K562 (cell line): Measurements from ENCODE around the gene S100P. TPM values are rescaled to one million over a fixed set of nuclear protein-coding genes. Genes with fewer than 3 reads are reported as not detected.
A peak's percentile ranks its signal among the peaks of the same experiment; 100 is the strongest.

Source experiments
- AFF4 ChIP-seq: sonication (generic); formaldehyde crosslinking; IDR thresholded peaks from 2 replicates; pipeline ENCODE4 v1.8.0; 2023; ENCODE audit warnings: mild to moderate bottlenecking, missing genetic modification reagents
- HIVEP1 ChIP-seq: fragments of 250-450 bp; sonication (Bioruptor Pico); IDR thresholded peaks from 2 replicates; pipeline ENCODE4 v1.4.0; 2020; ENCODE audit warnings: mild to moderate bottlenecking
- NCOR1 ChIP-seq: fragments of 450-650 bp; IDR thresholded peaks from 2 replicates; pipeline ENCODE4 v1.6.1; 2016; ENCODE audit warnings: mild to moderate bottlenecking, moderate library complexity
- NFE2L1 ChIP-seq: fragments of 450-650 bp; IDR thresholded peaks from 2 replicates; pipeline ENCODE4 v1.6.1; 2016; ENCODE audit warnings: missing genetic modification characterization, low read depth, mild to moderate bottlenecking, missing compliant biosample characterization, moderate library complexity, borderline replicate concordance
- PTBP1 ChIP-seq: fragments of 200-400 bp; formaldehyde crosslinking; IDR thresholded peaks from 2 replicates; pipeline ENCODE4 v1.6.1; 2017; ENCODE audit warnings: low read depth, low read length
- TRIM25 ChIP-seq: fragments of 450-650 bp; IDR thresholded peaks from 2 replicates; pipeline ENCODE4 v1.7.0; 2016; ENCODE audit warnings: borderline replicate concordance
- ZNF583 ChIP-seq: fragments of 250-450 bp; sonication (Bioruptor Pico); IDR thresholded peaks from 2 replicates; pipeline ENCODE4 v1.4.0; 2020
- ZNF740 ChIP-seq, 3 experiments: fragments of 200-800 bp in 1 of 3; sonication (Bioruptor generic) in 1 of 3; sonication (generic) in 1 of 3; formaldehyde crosslinking in 1 of 3; IDR thresholded peaks; 2 replicates each; pipeline versions ENCODE4 v1.6.1 to v1.8.0; 2016 to 2022; ENCODE audit warnings: mild to moderate bottlenecking in 2 of 3, missing compliant biosample characterization in 2 of 3, missing genetic modification characterization in 2 of 3, missing genetic modification reagents in 1 of 3
- polyA plus RNA-seq, 8 experiments: library from polyadenylated mRNA; depleted of rRNA in 4 of 8; stranded (reverse) in 5 of 8; unstranded in 3 of 8; fragments of >200 nt; fragmentation: Nextera tagmentation in 2 of 8; fragmentation: Illumina TruSeq in 1 of 8; extraction: Ambion mirVana in 2 of 8; extraction: Trizol in 1 of 8; gene quantifications; 2 replicates each; pipeline versions ENCODE4 v1.2.1 to v1.2.3, GENCODE V29; 2011 to 2014; ENCODE audit warnings: inconsistent platforms in 1 of 8, missing spikeins in 1 of 8
- total RNA-seq, 7 experiments: library from RNA; depleted of rRNA in 6 of 7; stranded (reverse); fragments of >200 nt in 6 of 7; fragmentation: Illumina TruSeq in 2 of 7; extraction: Trizol in 2 of 7; gene quantifications; 2 replicates each; pipeline versions ENCODE4 v1.2.1 to v1.2.3, GENCODE V29; 2011 to 2021; ENCODE audit warnings: low replicate concordance in 1 of 7

S100P gene
- total and polyA plus RNA-seq, 9 of the 15 experiments (the other 6 are each of a cell fraction or from before 2014, with no cell fraction given), result 4.1 to 23.8 (median 7.5) TPM

- TF ChIP-seq TRIM25, result no peak
- TF ChIP-seq ZNF740 (CRISPR knock-in tag; IDR thresholded peaks at IDR 0.05), result no peak
- TF ChIP-seq ZNF740 (tag; IDR thresholded peaks at IDR 0.05), result peak in 1 of 2 experiments; percentile 68; a peak in 2 of 4 replicates
- TF ChIP-seq NCOR1, result peak; percentile 10; the same call in 1 of the 2 replicates
- TF ChIP-seq HIVEP1 (CRISPR knock-in tag), result no peak
- 0 out of 2 replicates have a peak, but pooled peaks have one; percentile 18 for TF ChIP-seq AFF4 (CRISPR knock-in tag)
- TF ChIP-seq PTBP1, result no peak
- TF ChIP-seq NFE2L1, result no peak
- TF ChIP-seq ZNF583 (CRISPR knock-in tag), result no peak
- TF ChIP-seq, all 486 proteins: peak for 11
Observed at GRCh38 chr4:6733358-6734164, 39.9 kb downstream of the S100P start (continued).
